A673 (cell line): ENCODE data around the gene EXOC3L1. TPM values are rescaled to one million over a fixed set of nuclear protein-coding genes. Genes with fewer than 3 reads are reported as not detected.

ENCODE experiments used
- BruUV-seq: library from RNA; stranded (reverse); fragments of 400-500 nt; replicated peaks from 2 replicates; lab custom pipeline; 2021; lab: Mats Ljungman, UMichigan
- CTCF ChIA-PET: fragments of 300-600 bp; sonication (Branson Sonifier 250); formaldehyde crosslinking; loops from one replicate; lab custom pipeline; 2022; ENCODE audit warnings: antibody characterized with exemption; lab: Charles Lee
- POLR2A ChIA-PET: fragments of 300-600 bp; sonication (Branson Sonifier 250); formaldehyde crosslinking; loops from one replicate; lab custom pipeline; 2022; ENCODE audit warnings: antibody characterized with exemption; ENCODE audit not compliant: low non-redundant PET; lab: Charles Lee
- DNase-seq: peaks from one replicate; pipeline ENCODE4 v3.0.0-alpha.2; 2015; ENCODE audit warnings: low spot score
- H3K27ac ChIP-seq: fragments of 200-600 bp; sonication (generic); 2 replicates; pipeline ENCODE4 v1.5.1; 2016; ENCODE audit warnings: mixed run types, low read depth, mild to moderate bottlenecking, mixed read lengths, antibody characterized with exemption, low read length; ENCODE audit not compliant: poor library complexity, severe bottlenecking
- H3K27me3 ChIP-seq: fragments of 200-600 bp; sonication (generic); replicated peaks from 2 replicates; pipeline ENCODE4 v1.6.1; 2017; ENCODE audit warnings: mixed run types, low read depth, mild to moderate bottlenecking, mixed read lengths, antibody characterized with exemption, low read length; ENCODE audit not compliant: insufficient read depth, poor library complexity
- H3K36me3 ChIP-seq: fragments of 200-600 bp; sonication (generic); 2 replicates; pipeline ENCODE4 v1.6.1; 2016; ENCODE audit warnings: mixed run types, mild to moderate bottlenecking, mixed read lengths, antibody characterized with exemption, low read length; ENCODE audit not compliant: insufficient read depth, poor library complexity, severe bottlenecking
- H3K4me1 ChIP-seq: fragments of 200-600 bp; sonication (generic); 2 replicates; pipeline ENCODE4 v1.6.1; 2017; ENCODE audit warnings: mixed run types, mild to moderate bottlenecking, mixed read lengths, antibody characterized with exemption, low read length; ENCODE audit not compliant: insufficient read depth, poor library complexity, severe bottlenecking
- H3K4me3 ChIP-seq: fragments of 200-600 bp; sonication (generic); 2 replicates; pipeline ENCODE4 v1.5.1; 2016; ENCODE audit warnings: low read depth, mixed run types, mild to moderate bottlenecking, mixed read lengths, low read length; ENCODE audit not compliant: poor library complexity, severe bottlenecking
- H3K9me3 ChIP-seq: fragments of 200-600 bp; sonication (generic); 2 replicates; pipeline ENCODE4 v1.6.1; 2016; ENCODE audit warnings: mixed run types, low read depth, mild to moderate bottlenecking, mixed read lengths, antibody characterized with exemption, low read length; ENCODE audit not compliant: poor library complexity, severe bottlenecking
- CTCF ChIP-seq: fragments of 300-800, 200-600 bp; sonication (generic); conservative IDR thresholded peaks from 2 replicates; pipeline ENCODE4 v1.5.1; 2017; ENCODE audit warnings: low read depth, mild to moderate bottlenecking, antibody characterized with exemption, low read length, moderate library complexity, mixed read lengths
- EZH2 ChIP-seq: fragments of 200-600 bp; sonication (generic); IDR thresholded peaks from 2 replicates; pipeline ENCODE4 v1.6.1; 2017; ENCODE audit warnings: borderline replicate concordance, low read depth, mild to moderate bottlenecking, mixed read lengths, antibody characterized with exemption, low read length; ENCODE audit not compliant: poor library complexity, severe bottlenecking
- intact Hi-C: fragments of 100-400 bp; cut with micrococcal nuclease; formaldehyde crosslinking; loops from one replicate; pipeline ENCODE4 v1.10.0; 2022; ENCODE audit not compliant: unreplicated experiment
- total RNA-seq: library from RNA; stranded (reverse); gene quantifications from 2 replicates; pipeline ENCODE4 v1.2.3, GENCODE V29; 2021

Gene EXOC3L1
- total RNA-seq, 1 experiment from 2014 or later, result 0.32 TPM

GRCh38 chr16:67161595-67162058 is 28.3 kb downstream of the EXOC3L1 start:
- Histone ChIP-seq H3K4me3 (no peak overlapping the region), H3K36me3 (no peaks in the 10 kb centered on the region), H3K9me3 (no peaks in the 10 kb centered on the region), H3K27me3 (no peaks in the 10 kb centered on the region), H3K4me1 (peaks cover 4% of the 10 kb centered on the region), H3K27ac (no peak overlapping the region)
- ChIA-PET POLR2A (no interaction called here), CTCF (no interaction called here)
- intact Hi-C loops, result loop anchor here (2.0 kb wide), 2 partner anchors 65 to 185 kb away; partner anchors contain the start of gene TMEM208
- no peak for DNase-seq
- BruUV-seq, result no TSS peak
- no peak for TF ChIP-seq CTCF
- no peak for TF ChIP-seq EZH2

- BruUV-seq, result TSS peak; percentile 25
- Histone ChIP-seq H3K4me3 (peak overlapping the region; percentile 88), H3K36me3 (no peaks in the 10 kb centered on the region), H3K9me3 (no peaks in the 10 kb centered on the region), H3K4me1 (peaks cover 7% of the 10 kb centered on the region), H3K27ac (peak overlapping the region; percentile 60), H3K27me3 (no peaks in the 10 kb centered on the region)
- CTCF ChIA-PET, result interaction anchor here (0.9 to 2.8 kb wide), 2 partner anchors 11 to 141 kb away, joined by 3 to 8 read pairs; partner anchors contain the start of gene NOL3
- DNase-seq, result peak; percentile 75
- TF ChIP-seq EZH2 (no peak), CTCF (no peak)
- intact Hi-C loops, result loop anchor here (10.0 kb wide), 1 partner anchor 264 kb away; no protein-coding TSS in a partner anchor
- POLR2A ChIA-PET, result no interaction called here
Measured at GRCh38 chr16:67158637-67159600, 31.0 kb downstream of the EXOC3L1 start.

GRCh38 chr16:67157892-67158635 is 31.9 kb downstream of the EXOC3L1 start:
- no peak for DNase-seq
- Histone ChIP-seq H3K4me1 (peaks cover 7% of the 10 kb centered on the region), H3K36me3 (no peaks in the 10 kb centered on the region), H3K9me3 (no peaks in the 10 kb centered on the region), H3K27me3 (no peaks in the 10 kb centered on the region), H3K4me3 (no peak overlapping the region), H3K27ac (no peak overlapping the region)
- CTCF ChIA-PET, result interaction anchor here (0.5 to 0.9 kb wide), 2 partner anchors 12 to 265 kb away, joined by 3 to 4 read pairs; partner anchors contain the start of gene NOL3
- TF ChIP-seq EZH2 (no peak), CTCF (no peak)
- POLR2A ChIA-PET, result no interaction called here
- BruUV-seq, result no TSS peak
- intact Hi-C loops, result loop anchor here (10.0 kb wide), 1 partner anchor 263 kb away; no protein-coding TSS in a partner anchor
